Hepatocyte (in vitro differentiated cells): ENCODE results near the gene DTX3. TPM values are rescaled to one million over a fixed set of nuclear protein-coding genes. Genes with fewer than 3 reads are reported as not detected.

Experiments
- DNase-seq: peaks from one replicate; pipeline ENCODE4 v3.0.0-alpha.2; 2016; ENCODE audit warnings: low spot score
- H2AFZ ChIP-seq: fragments of 200-600 bp; sonication (generic); 2 replicates; pipeline ENCODE4 v1.6.0; 2016; ENCODE audit warnings: antibody characterized with exemption, mild to moderate bottlenecking
- H3K27ac ChIP-seq: fragments of 200-600 bp; sonication (generic); 2 replicates; pipeline ENCODE4 v1.5.1; 2016; ENCODE audit warnings: mild to moderate bottlenecking
- H3K27me3 ChIP-seq: fragments of 200-600 bp; sonication (generic); 2 replicates; pipeline ENCODE4 v1.6.1; 2016
- H3K36me3 ChIP-seq: fragments of 200-600 bp; sonication (generic); replicated peaks from 2 replicates; pipeline ENCODE4 v1.5.1; 2016; ENCODE audit warnings: low read depth; ENCODE audit not compliant: insufficient read depth
- H3K4me1 ChIP-seq: fragments of 200-600 bp; sonication (generic); 2 replicates; pipeline ENCODE4 v1.5.1; 2016; ENCODE audit warnings: mild to moderate bottlenecking, moderate library complexity; ENCODE audit not compliant: insufficient read depth
- H3K4me2 ChIP-seq: fragments of 200-600 bp; sonication (generic); 2 replicates; pipeline ENCODE4 v1.6.0; 2016
- H3K4me3 ChIP-seq: fragments of 200-600 bp; sonication (generic); 2 replicates; pipeline ENCODE4 v1.5.1; 2016; ENCODE audit warnings: mild to moderate bottlenecking
- H3K79me2 ChIP-seq: fragments of 200-600 bp; sonication (generic); 2 replicates; pipeline ENCODE4 v1.6.0; 2017; ENCODE audit warnings: mild to moderate bottlenecking
- H3K9me2 ChIP-seq: fragments of 200-600 bp; sonication (generic); replicated peaks from 2 replicates; pipeline ENCODE4 v1.6.0; 2017; ENCODE audit warnings: mild to moderate bottlenecking; ENCODE audit not compliant: insufficient read depth
- H3K9me3 ChIP-seq: fragments of 200-600 bp; sonication (generic); 2 replicates; pipeline ENCODE4 v1.5.1; 2016; ENCODE audit warnings: low read depth, mild to moderate bottlenecking
- H4K20me1 ChIP-seq: fragments of 200-600 bp; sonication (generic); 2 replicates; pipeline ENCODE4 v1.6.0; 2016; ENCODE audit warnings: mild to moderate bottlenecking; ENCODE audit not compliant: insufficient read depth, poor library complexity, severe bottlenecking
- EZH2 ChIP-seq: fragments of 200-600 bp; sonication (generic); IDR thresholded peaks from 2 replicates; pipeline ENCODE4 v1.6.1; 2016; ENCODE audit warnings: antibody characterized with exemption, mild to moderate bottlenecking, borderline replicate concordance
- EZH2phosphoT487 ChIP-seq: fragments of 200-600 bp; sonication (generic); IDR thresholded peaks from one replicate; pipeline ENCODE4 v1.6.1; 2018; ENCODE audit warnings: antibody characterized with exemption, mild to moderate bottlenecking, low read depth, moderate library complexity; ENCODE audit not compliant: unreplicated experiment, severe bottlenecking
- WGBS: methylation state at CpG from one replicate; pipeline ENCODE4 v1.1.6; 2016; ENCODE audit warnings: low lambda C conversion rate; ENCODE audit errors: missing lambda C conversion rate; 5-methylcytosine and 5-hydroxymethylcytosine counted together
- polyA plus RNA-seq: library from polyadenylated mRNA; unstranded; fragments of >200 nt; fragmentation: Nextera tagmentation; extraction: Ambion mirVana; gene quantifications from 2 replicates; pipeline ENCODE4 v1.2.1, GENCODE V29; 2016
- total RNA-seq: library from RNA; depleted of rRNA; stranded (reverse); fragments of >200 nt; gene quantifications from 2 replicates; pipeline ENCODE4 v1.2.3, GENCODE V29; 2014
- TF ChIP-seq, protein P1 (sequence below): fragments of 200-600 bp; sonication (generic); IDR thresholded peaks from 2 replicates; pipeline ENCODE4 v1.5.1; 2016; ENCODE audit warnings: antibody characterized with exemption, mild to moderate bottlenecking; ENCODE audit not compliant: poor library complexity

Gene DTX3
- total and polyA plus RNA-seq, 2 experiments from 2014 or later: 19.9 to 31.2 TPM

DNA sequence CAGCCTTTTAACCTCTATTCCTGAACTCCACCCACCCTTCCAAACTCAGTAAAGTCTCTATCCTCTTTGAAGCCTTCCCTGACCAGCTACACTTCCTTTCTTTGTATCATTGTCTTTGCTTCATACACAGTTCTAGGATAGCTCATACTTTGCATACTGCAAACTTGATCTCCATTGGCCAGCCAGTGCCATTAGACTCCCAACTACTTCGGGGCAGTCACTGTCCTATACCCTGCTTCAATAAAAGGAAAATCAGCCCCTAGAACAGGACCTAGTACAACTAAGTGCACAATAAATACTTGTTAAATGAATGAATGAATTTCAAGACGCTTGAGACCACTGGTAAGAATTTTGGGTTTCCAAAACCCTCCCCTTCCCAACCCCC is 14.2 kb upstream of the DTX3 start:
- Histone ChIP-seq H3K27ac (peak overlapping the region; percentile 93), H2AFZ (peak overlapping the region; percentile 87), H3K4me3 (peak overlapping the region; percentile 85), H3K9me3 (no peaks in the 10 kb centered on the region), H3K9me2 (no peaks in the 10 kb centered on the region), H3K4me1 (no peaks in the 10 kb centered on the region), H3K79me2 (peaks cover 30% of the 10 kb centered on the region), H3K36me3 (no peaks in the 10 kb centered on the region), H3K4me2 (peak overlapping the region; percentile 89), H3K27me3 (peaks cover 30% of the 10 kb centered on the region), H4K20me1 (no peaks in the 10 kb centered on the region)
- no peak for DNase-seq
- TF ChIP-seq, protein P1, sequence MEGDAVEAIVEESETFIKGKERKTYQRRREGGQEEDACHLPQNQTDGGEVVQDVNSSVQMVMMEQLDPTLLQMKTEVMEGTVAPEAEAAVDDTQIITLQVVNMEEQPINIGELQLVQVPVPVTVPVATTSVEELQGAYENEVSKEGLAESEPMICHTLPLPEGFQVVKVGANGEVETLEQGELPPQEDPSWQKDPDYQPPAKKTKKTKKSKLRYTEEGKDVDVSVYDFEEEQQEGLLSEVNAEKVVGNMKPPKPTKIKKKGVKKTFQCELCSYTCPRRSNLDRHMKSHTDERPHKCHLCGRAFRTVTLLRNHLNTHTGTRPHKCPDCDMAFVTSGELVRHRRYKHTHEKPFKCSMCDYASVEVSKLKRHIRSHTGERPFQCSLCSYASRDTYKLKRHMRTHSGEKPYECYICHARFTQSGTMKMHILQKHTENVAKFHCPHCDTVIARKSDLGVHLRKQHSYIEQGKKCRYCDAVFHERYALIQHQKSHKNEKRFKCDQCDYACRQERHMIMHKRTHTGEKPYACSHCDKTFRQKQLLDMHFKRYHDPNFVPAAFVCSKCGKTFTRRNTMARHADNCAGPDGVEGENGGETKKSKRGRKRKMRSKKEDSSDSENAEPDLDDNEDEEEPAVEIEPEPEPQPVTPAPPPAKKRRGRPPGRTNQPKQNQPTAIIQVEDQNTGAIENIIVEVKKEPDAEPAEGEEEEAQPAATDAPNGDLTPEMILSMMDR: no peak
- TF ChIP-seq EZH2: no peak
- TF ChIP-seq EZH2phosphoT487: no peak
- WGBS: 36% methylated on average over 2 of the region's 2 CpGs

DNA sequence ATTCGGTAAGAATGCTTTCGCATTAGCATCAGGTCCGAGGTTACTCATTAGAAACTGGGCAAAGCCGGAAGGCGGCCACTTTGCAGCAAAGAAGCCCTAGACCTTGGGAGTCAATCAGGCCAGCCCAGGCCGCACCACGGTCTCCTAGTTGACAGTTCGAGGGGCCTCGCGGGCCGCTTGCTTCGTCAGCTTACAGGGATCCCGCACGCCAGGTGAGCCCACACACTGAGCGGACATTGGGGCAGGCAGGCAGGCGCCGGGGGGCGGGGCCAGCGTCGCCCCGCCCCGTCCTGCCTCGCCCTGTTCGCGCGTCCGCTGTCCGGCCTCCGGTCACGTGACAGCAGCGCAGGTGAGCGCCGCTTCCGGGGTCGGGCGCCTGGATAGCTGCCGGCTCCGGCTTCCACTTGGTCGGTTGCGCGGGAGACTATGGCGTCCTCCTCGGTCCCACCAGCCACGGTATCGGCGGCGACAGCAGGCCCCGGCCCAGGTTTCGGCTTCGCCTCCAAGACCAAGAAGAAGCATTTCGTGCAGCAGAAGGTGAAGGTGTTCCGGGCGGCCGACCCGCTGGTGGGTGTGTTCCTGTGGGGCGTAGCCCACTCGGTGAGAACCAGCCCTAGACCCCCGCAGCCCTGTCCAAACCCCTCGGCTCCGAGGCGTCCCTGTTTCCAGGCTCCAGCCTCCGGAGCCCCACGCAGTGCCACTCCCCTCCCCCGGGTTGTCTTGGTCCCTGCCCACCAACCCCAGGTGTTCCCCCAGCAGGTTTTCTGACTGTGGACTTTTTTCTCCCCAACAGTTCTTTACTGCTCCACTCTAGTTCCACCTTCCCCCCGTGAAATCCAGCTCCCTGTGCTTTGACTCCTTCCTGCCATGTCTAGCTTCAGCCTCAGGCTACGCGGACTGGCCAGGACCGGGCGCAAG is 13.5 kb upstream of the DTX3 start, which contains the start of gene PIP4K2C:
TSS of gene PIP4K2C (plus strand) at position 329 of the 918 bp plus-strand sequence. CDS start at position 427, 98 bp downstream.
- Histone ChIP-seq H3K27me3 (peaks cover 26% of the 10 kb centered on the region), H3K4me1 (no peaks in the 10 kb centered on the region), H3K36me3 (no peaks in the 10 kb centered on the region), H3K9me3 (no peaks in the 10 kb centered on the region), H4K20me1 (no peaks in the 10 kb centered on the region), H3K4me2 (peak within 1 kb of the TSS; percentile 89), H3K4me3 (peak within 1 kb of the TSS; percentile 85), H3K27ac (peak within 1 kb of the TSS; percentile 93), H3K79me2 (peaks cover 30% of the 10 kb centered on the region), H2AFZ (peak within 1 kb of the TSS; percentile 87), H3K9me2 (no peaks in the 10 kb centered on the region)
- TF ChIP-seq EZH2phosphoT487: no peak
- TF ChIP-seq, protein P1: no peak
- TF ChIP-seq EZH2: no peak
- WGBS: under 1% methylated on average over 62 of the region's 69 CpGs
- DNase-seq: peak; percentile 95

DNA sequence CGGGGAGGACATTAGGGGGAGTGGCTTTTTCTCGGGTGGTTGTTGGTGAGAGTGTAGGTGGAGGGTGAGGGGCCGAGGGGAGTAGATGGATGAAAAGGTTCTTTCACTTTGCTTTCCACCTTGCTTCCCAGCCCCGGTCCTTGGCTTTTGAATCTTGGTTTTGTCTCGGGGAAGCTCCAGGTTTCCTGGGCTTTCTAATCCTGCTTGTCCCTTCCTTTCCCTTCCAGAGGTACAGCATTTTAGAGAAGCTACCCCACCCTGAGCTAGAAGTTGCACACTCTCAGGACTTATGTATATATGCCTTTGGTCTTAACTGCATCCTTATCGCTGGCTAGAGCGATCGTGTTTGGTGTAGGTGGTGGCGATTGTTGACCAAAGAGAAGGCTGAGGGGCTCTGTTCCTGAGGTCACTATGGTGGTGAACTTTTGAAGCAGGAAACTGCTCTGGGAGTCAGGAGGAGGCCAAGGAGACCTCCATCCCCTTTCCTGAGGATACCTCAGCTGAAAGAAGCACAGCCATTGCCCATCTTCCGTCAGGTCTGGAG is 12.8 kb upstream of the DTX3 start:
- peak overlapping the region; percentile 87 for H2AFZ ChIP-seq
- H3K4me3 ChIP-seq: peak overlapping the region; percentile 85
- WGBS: 25% methylated on average over 10 of the region's 10 CpGs
- no peaks in the 10 kb centered on the region for H3K9me2 ChIP-seq
- DNase-seq: no peak
- H3K9me3 ChIP-seq: no peaks in the 10 kb centered on the region
- H3K36me3 ChIP-seq: no peaks in the 10 kb centered on the region
- peaks cover 19% of the 10 kb centered on the region for H3K27me3 ChIP-seq
- H3K79me2 ChIP-seq: peaks cover 30% of the 10 kb centered on the region
- peak overlapping the region; percentile 93 for H3K27ac ChIP-seq
- H3K4me2 ChIP-seq: peak overlapping the region; percentile 89
- no peaks in the 10 kb centered on the region for H4K20me1 ChIP-seq
- TF ChIP-seq EZH2: no peak
- no peak for TF ChIP-seq EZH2phosphoT487
- TF ChIP-seq, protein P1: no peak
- H3K4me1 ChIP-seq: no peaks in the 10 kb centered on the region
